ENCODE measurements around the gene PTPN23.
A peak's percentile ranks its signal among the peaks of the same experiment; 100 is the strongest.
"Not testable (repeated sequence)": the region's sequence is repeated elsewhere in the genome, so short reads cannot be mapped to it uniquely, and the experiment has no call there.

PTPN23 gene

GRCh38 chr3:47380601-47381316 is at the start of gene PTPN23:
Gene PTPN23 (plus strand): TSS chr3:47381021. CDS start chr3:47381097, 76 bp downstream.
- peak; percentile 93 for DNase-seq

- DNase-seq, result no peak
Observed at GRCh38 chr3:47333907-47334306, 46.9 kb upstream of the PTPN23 start.

- no peak for DNase-seq
Observed at GRCh38 chr3:47337656-47338055, 43.2 kb upstream of the PTPN23 start.

- no peak for DNase-seq
Observed at GRCh38 chr3:47339951-47340350, 40.9 kb upstream of the PTPN23 start.

GRCh38 chr3:47340866-47341265 is 40.0 kb upstream of the PTPN23 start:
- DNase-seq, result no peak

GRCh38 chr3:47342151-47342550 is 38.7 kb upstream of the PTPN23 start:
- DNase-seq, result no peak

- DNase-seq, result no peak
Observed at GRCh38 chr3:47342812-47343211, 38.0 kb upstream of the PTPN23 start.

GRCh38 chr3:47343471-47343971 is 37.3 kb upstream of the PTPN23 start:
- DNase-seq, result no peak

- DNase-seq, result no peak
Observed at GRCh38 chr3:47344971-47345370, 35.9 kb upstream of the PTPN23 start.

GRCh38 chr3:47347217-47347801 is 33.5 kb upstream of the PTPN23 start:
- DNase-seq, result no peak

GRCh38 chr3:47348411-47349154 is 32.2 kb upstream of the PTPN23 start:
- no peak for DNase-seq

- DNase-seq, result no peak
Observed at GRCh38 chr3:47355010-47355409, 25.8 kb upstream of the PTPN23 start.

GRCh38 chr3:47356201-47356600 is 24.6 kb upstream of the PTPN23 start:
- no peak for DNase-seq

- no peak for DNase-seq
Observed at GRCh38 chr3:47359323-47359722, 21.5 kb upstream of the PTPN23 start.

GRCh38 chr3:47360110-47360517 is 20.7 kb upstream of the PTPN23 start:
- DNase-seq, result not testable (repeated sequence)

GRCh38 chr3:47362701-47363100 is 18.1 kb upstream of the PTPN23 start:
- DNase-seq, result no peak

GRCh38 chr3:47365213-47366153 is 15.3 kb upstream of the PTPN23 start:
- no peak for DNase-seq

- no peak for DNase-seq
Observed at GRCh38 chr3:47366833-47367232, 14.0 kb upstream of the PTPN23 start.

GRCh38 chr3:47367631-47368030 is 13.2 kb upstream of the PTPN23 start:
- no peak for DNase-seq

GRCh38 chr3:47370020-47370419 is 10.8 kb upstream of the PTPN23 start:
- not testable (repeated sequence) for DNase-seq

- no peak for DNase-seq
Observed at GRCh38 chr3:47370887-47371697, 9.7 kb upstream of the PTPN23 start.

- DNase-seq, result no peak
Observed at GRCh38 chr3:47374587-47374986, 6.2 kb upstream of the PTPN23 start.
